Umbilical cord (tissue), 2 donors: ENCODE results near the gene COL15A1. TPM values are rescaled to one million over a fixed set of nuclear protein-coding genes. Genes with fewer than 3 reads are reported as not detected.

Experiments
- DNase-seq: peaks from one replicate; pipeline ENCODE4 v3.0.0-alpha.2; 2015; ENCODE audit warnings: low spot score
- total RNA-seq: library from RNA; depleted of rRNA; stranded (reverse); fragments of >200 nt; gene quantifications from one replicate; pipeline ENCODE4 v1.2.3, GENCODE V29; 2014; ENCODE audit warnings: low replicate concordance; ENCODE audit not compliant: insufficient read depth

The COL15A1 gene
- total RNA-seq, 1 donor from 2014 or later: 348 TPM

DNA sequence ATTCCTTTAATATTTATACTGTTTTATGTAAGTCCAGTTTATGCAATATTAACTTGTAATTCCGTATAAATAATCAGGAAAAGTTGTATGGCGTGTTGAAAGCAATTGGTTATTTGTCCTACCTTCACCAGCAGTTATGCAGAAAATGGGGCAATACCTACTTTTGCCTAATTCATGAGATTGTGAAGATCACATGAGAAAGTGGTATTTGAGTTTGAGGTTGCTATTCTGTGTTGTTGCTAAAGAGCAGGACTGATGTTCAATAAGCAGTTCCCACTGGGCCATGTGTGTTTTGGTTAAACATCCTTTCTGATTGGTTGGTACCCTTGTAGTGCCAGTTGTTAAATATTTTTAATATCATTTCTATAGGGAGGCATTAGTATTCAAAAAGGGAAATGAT is 164.4 kb downstream of the COL15A1 start:
- DNase-seq: no peak

- no peak for DNase-seq
Measured at GRCh38 chr9:99109522-99109921, 165.8 kb downstream of the COL15A1 start.

- DNase-seq: no peak
Measured at GRCh38 chr9:99112750-99113413, 169.2 kb downstream of the COL15A1 start.

DNA sequence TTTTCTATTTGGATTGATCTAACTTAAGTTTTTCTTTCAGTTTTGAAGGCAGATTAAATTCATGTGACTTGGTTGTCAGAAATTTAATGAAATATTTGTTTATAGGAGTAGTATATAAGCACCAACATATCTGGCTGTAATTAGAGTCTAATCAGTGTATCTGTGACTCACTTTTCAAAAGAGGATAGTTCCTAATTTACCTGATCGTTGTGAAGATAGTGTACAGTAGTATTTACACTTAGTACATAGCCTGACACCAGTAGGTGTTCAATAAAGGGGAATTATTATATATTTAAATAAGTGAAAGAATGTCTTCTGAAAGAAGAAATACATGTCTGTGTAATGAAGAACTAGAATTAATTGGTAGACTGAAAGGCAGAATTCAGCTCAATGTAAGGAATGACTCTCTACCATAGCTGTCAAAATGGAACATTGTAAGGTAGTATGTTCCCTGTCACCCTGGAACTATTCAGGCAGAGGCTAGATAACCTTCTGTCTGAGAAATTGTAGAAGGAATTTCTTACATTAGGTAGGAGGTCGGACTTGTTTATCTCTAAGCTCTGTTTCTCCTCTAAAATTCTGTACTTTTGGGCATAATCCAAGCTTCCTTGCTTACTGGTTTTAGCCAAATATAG is 169.8 kb downstream of the COL15A1 start:
- DNase-seq: peak; percentile 67

- DNase-seq: no peak
Measured at GRCh38 chr9:99114049-99114440, 170.3 kb downstream of the COL15A1 start.

GRCh38 chr9:99114846-99115500 is 171.3 kb downstream of the COL15A1 start:
- DNase-seq: no peak

DNA sequence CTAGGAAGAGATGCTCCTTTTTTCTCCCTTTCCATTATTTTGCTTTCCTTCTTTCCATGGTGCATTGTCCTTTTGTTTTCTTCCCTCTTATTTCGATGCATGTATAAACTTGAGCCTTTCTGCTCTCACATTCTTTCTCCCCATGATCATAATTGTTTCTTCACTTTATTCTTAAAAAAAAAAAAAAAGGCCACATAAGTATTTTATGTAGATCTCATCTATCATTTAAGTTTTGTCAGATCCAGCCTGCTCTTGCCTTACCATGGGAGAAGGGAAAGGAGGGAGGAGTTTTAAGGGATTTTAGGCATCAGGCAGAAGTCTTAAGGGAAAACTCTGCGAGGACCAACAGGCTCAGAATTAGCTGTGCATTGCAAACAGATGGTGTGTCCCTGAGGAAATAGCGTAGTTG is 172.3 kb downstream of the COL15A1 start:
- DNase-seq: peak; percentile 79

GRCh38 chr9:99118782-99119466 is 175.2 kb downstream of the COL15A1 start:
- no peak for DNase-seq

GRCh38 chr9:99119976-99120655 is 176.4 kb downstream of the COL15A1 start:
- DNase-seq: no peak

Other genes with a start within 250 kb of the COL15A1 start
- 0.24 TPM for gene GABBR2, start 235.0 kb upstream of the COL15A1 start, total RNA-seq
- gene ANKS6, start 147.4 kb upstream of the COL15A1 start, total RNA-seq: 16.6 TPM
- 11.1 TPM for gene GALNT12, start 136.2 kb upstream of the COL15A1 start, total RNA-seq
- 316 TPM for gene TGFBR1, start 161.2 kb downstream of the COL15A1 start, total RNA-seq